ENCODE results near the gene DOK4.
"Not testable (repeated sequence)": the region's sequence is repeated elsewhere in the genome, so short reads cannot be mapped to it uniquely, and the experiment has no call there.

Gene DOK4

DNA sequence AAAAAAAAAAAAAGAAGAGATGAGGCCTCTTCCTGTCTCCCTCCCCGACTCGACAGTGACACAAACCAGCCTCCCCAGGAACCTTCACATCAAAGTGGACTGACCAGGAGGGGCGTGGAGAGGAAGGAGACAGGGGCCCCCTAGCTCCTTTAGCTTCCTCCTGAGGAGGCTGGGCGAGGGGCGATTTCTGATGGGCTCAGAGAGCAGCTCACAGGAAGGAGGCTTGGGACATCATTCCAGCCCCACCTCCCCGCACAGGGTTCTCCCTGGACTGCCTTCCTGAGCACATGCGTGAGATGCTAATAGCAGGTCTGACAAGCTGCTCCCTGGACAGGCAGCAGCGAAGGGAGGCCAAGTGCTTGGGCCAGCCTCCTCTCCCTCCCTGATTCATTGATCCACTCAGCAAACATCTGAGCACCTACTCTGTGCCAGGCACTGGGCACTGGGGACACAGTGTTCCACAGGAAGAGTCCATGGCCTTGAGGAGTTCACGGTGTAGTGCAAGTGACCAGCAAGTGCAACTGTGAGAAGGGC, 14.4 kb upstream of the DOK4 start:
- DNase-seq = no peak

DNA sequence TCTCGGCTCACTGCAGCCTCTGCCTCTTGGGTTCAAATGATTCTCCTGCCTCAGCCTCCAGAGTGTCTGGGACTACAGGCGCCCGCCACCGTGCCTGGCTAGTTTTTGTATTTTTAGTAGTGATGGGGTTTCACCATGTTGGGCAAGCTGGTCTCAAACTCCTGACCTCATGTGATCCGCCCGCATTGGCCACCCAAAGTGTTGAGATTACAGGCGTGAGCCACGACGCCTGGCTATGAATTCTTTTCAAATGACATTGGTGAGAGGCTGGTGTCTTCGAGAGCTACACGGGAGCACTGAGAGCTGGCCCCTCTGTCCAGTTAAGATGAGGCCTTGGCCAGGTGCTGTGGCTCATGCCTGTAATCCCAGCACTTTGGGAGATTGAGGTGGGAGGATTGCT, 13.6 kb upstream of the DOK4 start:
- DNase-seq = not testable (repeated sequence)

DNA sequence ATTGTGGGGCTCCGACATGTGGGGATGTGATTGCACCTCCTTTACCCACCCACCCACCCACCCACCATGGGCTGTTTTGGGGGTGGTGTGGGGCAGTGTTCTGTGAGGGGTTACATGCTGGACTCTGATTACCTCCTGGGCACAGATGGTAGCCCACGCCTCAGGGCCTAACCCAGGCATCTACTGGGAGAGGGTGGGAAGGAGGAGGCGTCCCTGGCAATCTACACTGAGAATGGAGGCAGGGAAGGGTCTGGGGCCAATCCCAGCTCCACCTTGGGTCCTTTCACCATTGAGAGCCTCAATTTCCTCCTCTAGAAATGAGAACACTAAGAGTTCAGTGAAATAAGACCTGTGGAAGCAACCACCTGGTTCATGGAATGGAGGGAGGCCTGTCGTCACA, 11.7 kb upstream of the DOK4 start:
- no peak for DNase-seq

DNA sequence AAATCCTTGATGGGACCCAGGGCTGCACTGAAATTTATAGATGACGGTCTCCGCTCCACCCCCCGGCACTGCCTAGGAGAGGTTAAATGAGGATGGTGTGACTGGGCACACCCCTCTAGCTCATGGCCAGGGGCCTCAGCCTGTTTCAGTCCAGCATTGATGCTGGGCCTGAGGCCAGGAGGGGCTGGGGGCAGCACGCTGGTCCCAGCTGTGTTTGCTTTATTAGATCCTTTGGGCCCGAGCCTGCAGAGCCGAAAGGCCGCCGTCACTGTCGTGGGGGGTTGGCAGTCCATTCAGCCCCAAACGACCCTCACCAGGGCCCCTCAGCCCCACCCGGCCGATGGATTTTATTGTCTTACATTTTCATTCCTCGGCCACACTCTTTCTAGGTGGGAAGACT, 10.8 kb upstream of the DOK4 start:
- DNase-seq = no peak

DNA sequence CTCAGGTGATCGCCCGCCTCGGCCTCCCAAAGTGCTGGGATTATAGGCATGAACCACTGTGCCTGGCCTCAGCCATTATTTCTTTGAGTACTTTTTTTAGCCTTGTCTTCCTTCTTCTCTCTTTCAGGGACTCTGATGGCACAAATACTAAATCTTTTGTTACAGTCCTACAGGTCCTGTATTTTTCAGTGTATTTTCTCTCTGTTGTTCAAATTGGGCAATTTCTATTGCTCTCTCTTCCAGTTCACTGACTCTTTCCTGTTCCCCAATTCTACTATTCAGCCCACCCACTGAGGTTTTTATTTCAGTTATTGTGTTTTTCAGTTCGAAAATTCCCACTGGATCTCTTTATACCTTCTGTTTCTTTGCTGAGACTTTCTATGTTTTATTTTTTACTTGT, 7.5 kb upstream of the DOK4 start:
- no peak for DNase-seq

DNA sequence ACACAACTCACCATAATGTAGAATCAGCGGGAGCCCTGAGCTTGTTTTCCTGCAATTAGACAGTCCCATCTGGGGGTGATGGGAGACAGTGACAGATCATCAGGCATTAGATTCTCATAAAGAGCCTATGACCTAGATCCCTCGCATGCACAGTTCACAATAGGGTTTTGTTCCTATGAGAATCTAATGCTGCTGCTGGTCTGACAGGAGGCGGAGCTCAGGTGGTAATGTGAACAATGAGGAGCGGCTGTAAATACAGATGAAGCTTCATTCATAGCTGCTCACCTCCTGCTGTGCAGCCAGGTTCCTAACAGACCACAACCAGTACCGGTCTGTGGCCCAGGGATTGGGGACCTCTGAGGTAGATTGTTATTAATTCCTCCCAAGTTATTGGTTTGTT, 2.9 kb upstream of the DOK4 start:
- no peak for DNase-seq

DNA sequence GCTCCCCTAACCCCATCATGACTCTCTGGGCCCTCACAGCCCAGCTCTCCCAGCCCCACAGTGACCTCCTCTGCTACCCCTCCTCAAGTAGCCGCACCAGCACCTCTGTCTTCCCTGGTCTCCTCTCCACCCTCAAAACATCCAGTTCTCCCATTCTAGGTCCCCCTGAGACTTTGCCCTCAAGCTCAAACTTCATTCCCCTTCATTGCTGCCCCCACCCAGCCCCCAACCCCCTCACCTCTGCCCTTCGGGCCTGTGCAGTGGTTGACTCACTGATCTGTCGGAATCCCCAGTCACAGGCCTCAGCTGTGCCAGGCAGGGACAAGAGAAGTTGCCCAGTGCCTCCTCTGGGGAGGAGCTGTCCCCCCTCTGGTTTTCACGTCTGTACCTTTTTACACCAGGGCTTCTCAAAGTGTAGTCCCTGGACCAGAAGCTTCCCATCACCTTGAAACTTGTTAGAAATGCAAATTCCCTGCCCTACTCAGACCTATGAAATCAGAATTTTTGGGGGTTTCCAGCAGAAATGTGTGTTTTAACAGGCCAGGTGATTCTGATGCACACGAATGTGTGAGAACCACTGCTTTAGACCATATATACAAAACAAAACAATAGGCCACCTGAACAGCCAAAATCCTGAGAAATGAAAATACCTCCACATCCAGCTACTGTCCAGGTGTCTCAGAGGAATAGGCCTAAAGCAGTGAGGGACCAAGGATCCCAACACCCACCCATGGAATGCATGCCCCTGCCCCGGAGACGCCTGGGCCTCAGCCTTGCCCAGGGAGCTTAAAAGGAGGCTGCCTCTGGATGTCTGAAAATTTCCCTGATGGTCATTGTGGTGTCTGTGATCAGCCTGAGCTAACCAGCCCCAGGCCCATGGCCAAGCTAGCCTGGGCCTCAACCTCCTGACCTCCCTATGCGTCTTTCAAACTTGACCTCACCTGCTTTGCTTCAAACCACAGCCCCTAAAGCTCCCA, 853 bp upstream of the DOK4 start:
- no peak for DNase-seq

DNA sequence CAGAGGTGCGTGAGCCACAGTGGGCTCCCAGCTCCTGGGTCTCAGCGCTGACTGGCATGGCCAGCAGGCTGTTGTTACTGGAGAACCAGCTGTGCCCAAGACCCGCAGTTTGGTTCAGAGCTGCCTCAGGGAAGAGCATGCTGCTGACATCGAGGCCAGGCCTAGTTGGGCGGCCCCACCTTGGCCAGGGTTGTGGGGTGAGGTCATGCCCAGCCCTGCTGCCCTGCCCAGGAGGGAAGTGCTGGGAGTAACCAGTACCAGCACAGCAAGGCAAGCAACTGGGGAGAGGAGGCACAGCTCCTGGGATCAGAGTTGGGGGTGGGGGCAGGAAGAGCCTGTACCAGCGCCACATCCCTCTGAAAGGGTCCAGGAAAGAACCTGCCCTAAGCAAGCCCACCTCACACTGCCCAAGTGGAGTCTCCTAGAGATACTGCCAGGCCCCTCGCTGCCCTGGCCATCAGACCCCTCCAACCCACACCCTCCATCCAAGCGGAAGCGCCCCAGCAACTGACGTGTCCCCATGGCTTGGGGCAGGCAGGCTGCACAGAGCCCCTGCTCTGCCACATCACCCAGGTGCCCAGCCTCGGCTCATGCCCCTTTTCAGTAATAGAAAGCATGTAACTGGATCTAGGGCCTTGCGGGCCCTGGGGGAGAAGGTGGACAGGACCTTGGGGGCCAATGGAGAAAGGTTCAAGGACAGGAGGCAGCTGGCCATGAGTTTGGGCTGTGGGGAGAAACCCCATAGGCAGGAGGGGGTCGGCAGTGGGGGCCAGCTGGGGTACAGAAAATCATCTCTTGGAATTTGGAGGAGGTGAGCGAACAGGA, 990 bp downstream of the DOK4 start:
- DNase-seq = no peak

DNA sequence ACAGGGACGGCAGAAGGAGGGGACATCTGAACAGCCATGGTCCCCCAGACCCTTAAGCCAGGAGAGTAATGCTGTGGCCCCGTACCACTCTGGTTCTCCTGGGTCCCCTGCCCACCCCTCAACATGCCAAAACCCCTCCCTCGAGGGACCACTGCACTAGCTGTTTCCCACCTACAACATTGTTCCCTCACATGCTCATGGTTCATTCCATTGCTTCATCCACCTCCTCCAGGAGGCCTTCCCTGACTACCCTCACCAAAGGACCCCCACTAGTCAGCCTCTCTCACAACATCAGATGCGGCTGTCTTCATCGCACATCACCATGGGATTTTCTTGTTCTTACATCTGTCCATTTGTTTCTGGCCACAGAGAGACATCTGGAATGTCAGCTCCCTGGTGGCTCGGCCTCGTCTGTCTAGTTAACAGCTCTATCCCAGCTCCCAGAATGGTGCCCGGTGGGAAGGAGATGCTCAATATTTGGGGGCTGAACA, 1.7 kb downstream of the DOK4 start:
- no peak for DNase-seq

DNA sequence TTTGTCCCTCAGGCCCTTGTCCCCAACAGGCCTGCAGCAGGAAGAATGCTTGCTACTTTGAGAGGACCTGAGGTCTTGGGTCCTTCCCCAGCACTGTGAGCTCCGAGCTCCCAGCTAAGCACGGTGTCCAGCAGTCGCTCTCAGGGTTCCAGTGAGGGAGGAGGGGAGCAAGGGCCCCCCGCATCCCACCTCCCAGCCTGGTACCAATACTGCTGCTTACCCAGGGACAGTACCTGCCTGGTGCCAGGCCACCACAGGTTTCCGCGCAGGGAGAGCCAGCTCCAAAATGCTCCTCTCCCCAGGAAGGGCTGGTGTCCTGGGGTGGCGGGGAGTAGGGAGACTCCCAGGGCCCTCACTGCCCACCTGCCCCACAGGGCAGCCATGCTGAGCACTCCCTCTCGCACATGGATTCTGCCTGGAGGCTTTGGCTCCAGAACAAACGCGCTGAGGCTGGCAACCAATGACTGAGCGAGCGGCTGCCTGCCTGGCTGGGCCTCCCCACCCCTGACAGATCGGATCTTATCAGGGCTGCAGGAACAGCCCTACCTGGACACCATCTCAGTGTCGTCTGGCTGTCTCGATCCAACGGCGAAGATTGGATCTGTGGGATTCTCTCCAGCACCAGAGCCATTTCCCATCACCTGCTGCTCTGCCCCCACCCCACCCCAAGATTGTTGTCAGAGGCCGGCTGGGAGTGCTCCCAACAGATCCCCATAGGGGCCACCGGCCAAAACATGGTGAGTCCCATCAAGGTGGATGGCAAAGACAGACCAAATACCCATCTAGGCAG, 2.4 kb downstream of the DOK4 start:
- DNase-seq = no peak

DNA sequence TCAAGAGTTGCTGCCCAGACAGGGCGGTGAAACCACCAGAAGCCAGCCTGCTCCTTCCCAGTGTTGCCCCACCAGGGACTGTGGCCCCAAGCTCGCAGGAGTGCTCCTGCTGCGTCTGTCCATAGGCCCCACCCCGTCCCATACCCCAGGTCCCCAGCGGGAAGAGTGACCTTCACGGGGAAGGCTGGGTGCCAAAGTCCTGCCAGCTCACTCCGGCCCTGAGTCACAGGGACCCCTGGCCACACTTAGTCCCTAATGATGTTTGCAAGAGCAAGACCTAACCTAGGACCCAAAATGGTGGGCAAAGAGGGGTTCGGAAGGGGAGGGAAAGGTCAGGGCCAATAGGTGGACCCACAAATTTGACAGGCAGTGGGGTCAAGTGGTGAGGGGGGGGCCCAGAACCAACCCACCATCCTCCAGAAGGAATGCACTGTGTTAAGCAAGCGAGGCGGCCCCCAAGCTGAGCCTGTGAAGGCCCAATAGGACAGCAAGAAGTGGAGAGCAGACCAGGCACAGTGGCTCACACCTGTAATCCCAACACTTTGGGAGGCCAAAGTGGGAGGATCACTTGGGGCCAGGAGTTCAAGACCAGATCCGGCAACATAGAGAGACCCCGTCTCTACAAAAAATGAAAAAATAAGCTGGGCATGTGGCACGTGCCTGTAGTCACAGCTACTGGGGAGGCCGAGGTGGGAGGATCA, 3.3 kb downstream of the DOK4 start:
- DNase-seq = no peak

DNA sequence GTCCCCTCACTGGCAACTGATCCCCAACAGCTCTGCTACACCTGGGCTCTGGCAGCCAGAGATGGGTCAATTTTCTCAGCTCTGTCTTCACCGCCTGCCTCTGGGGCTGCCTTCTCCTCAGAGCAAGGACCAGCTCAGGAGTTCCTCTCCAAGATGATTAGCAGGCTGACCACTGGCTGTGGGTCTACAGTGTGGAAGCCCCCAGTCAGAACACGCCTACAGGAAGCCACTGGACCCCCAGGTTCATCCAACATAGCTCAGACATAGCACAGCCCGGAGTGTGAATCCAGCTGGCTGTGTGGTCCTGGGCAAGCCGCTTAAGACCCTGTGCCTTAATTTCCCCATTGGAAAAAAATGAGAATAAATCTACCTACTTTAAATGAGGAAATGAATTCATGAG, 4.9 kb downstream of the DOK4 start:
- no peak for DNase-seq

DNA sequence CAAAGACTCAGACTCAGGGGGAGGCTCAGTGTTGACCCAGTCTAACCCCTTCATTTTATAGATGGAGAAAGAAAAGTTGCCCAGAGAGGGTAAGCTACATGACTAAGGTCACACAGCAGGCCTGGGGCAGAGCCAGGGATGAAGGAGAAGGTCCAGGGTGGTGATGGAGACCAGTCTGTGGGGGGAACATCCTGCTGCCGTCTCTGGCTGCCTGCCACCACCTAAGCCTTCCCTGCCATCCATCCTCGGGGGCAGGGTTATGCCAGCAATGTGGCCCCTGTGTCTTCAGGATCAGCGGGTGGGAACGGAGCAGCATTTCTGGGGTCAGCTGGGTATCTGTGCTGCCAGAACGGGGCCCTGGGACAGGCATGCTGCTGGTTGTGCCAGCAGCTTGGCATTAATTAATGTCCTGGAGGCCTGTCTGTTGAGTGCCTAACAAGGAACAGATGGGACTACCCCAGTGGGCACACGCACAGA, 5.5 kb downstream of the DOK4 start:
- DNase-seq = no peak

DNA sequence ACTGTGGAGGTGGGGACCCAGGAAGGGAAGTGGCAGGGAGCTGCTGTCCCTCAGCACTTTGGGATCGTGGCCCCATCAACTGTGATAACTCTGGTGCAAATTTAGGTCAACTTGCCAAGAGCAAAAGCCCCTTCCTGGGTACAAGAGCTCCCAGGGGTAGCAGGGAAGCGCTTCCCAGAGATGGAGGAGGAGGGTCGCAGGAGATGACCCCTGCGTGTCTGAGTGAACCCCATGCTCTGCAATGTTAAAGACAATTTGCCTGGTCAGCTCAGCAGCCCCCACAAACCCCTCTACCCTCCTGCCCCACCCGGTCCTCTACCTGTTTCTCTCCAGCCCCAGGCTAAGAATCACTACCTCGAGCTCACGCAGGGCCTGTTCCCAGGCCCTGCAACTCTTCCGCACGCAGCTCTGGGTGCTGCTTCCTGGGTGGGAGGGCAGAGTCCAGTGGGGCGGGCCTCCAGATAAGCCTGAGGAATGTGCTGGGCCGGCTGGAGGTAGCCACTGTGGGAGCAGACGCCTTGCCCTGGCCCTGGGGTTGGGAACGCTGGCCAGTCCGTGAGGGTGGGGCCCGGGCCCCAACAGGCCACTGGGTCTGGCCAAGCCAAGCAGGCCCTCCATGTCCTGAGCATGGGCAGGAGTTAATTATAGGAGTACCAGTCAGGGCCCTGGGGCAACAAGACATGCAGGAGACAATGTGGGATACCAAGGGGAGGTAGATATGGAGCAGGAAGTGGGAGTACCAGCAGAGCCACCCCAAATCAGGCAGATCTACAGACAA, 6.1 kb downstream of the DOK4 start:
- no peak for DNase-seq

DNA sequence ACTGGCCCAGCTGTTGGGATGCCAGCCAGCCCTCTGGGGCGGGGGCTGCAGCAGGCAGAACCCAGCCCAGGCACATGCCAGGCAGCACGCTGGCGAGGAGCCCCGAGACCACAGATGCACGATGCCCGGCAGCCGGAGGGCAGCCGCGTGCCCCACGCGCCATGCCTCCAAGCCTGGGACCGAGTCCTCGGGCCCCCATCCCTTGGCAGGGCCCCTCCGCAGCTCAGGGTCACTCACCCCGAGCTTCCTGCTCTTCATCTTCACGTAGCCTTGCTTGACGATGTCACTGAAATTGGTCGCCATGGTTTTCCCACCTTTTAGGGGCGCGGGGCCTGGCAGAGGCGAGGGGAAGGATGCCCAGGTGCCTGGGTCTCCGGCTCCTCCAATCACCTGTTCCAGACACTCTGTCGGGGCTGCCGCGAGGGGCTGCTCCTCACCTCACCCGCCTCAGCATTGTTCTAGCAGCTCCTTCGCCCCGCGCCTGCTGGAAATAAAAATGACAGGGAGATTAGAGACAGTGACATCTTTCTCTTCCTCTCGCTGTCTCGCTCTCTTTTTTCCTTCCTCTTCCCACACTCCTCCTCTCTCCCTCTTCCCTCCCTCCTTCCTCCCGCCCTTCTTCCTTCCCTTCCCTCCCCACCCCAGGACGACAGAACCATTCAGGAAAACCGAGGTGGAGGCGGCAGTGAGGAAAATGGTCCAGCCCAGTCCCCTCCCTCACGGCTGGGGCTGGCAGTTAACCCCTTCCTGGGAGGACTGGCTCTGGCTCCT, 6.9 kb downstream of the DOK4 start:
- no peak for DNase-seq

DNA sequence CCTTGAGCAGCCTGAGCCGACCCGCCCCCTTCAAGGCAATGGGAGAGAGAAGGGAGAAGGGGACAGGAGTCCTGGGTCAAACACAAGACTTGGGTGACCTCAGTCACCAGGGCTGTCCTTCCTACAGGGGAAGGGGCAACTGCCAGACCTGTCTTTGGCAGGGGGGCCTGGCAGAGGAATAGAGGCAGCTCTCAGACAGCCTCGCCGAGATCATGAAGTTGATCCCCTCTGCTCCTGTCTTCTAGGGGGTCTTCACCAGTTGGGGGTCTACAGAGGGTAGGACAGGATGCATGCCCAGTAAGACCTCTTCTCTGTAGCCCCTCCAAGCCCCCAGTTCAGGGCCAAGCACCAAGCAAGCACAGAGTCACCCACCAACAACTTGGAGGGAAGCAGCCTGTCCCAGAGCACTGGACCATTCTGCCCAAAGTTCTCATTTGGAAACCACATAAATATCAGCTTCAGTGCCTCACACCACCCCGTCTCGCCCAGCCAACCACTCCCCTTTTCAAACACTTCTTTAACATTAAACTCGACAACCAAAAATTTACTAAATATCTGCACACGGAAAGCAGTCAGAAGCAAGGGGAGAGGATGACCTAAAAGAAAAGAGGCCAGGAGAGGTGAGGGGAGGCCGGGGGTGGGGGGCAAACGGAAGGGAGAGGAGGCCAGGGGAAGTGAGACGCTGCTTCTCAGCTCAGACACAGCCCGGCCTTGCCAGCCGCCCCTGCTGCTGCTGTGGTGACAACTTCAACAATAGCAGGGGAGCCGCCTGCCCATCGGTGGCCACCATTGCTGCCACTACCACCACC, 7.7 kb downstream of the DOK4 start:
- DNase-seq = no peak

DNA sequence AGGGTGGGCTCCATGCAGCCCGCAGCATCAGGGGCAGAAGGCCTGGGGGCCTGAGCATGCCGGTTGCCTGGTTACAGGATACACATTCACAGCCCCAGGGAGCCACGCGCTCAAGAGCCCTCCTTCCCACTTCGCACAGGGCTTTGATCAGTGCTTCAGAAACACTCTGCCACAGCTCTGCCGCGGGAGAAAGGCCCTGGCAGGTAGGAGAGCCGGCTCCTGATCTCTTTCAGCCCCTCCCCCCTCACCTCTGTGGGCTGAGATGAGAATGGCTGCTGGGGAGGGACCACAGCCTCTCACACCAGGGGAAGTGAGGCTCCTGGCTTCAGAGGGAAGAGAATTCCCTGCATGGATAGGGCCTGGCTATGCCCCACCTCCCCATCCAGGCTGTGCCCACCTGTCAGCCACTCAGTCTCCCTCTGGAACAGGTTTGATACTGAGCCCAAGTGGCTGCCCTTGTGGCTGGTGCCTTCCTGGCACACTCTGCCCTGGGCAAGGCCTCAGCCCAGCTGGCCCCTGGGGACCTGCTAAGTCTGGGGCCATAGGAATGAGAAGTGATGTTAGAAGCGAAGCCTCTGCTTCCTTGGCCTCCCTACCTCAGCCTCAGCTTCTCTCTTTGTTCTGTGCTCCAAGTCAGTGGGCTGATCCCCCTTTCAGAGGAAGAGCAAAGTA, 8.6 kb downstream of the DOK4 start:
- no peak for DNase-seq

DNA sequence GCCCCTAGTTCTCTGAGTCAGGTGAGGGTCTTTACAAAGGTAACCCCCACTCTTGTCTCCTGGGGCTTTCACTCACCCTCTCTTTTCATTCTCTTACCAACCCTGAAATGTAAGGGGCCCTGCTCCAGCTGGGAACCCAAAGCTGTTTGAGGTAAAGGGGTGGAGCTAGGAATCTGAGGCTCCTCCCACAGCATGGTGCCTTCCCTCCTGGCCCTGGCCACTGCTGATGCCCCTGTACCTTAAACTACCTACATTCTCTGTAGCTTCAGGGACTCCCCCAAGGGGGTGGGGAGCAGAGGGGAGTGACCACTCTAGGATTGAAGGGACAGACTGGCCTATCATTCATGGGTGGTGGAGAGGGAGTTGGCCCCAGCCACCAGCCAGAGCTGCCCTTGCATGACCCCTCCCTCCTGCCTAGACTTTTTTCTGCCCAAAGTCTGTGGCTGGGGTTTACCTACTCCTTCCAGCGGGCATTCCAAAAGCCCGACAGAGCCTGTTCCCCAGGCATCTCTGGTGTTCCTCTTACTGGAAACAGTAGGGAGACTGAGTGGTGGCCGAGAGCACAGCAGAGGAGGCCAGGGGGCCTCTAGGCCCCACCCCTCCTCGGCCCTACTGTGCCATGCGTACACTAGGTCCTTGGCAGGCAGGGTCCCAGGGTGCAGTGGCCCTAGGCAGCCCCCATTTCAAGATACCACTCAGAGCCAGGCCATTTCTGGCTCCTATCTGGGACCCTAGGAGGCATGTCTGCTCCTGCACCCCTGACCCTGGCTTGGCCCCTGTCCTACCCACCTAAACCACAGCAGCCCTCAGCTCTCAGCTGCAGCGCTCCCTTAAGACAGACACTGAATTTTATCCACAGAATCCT, 9.5 kb downstream of the DOK4 start:
- DNase-seq = peak; percentile 50

Data from activated CD8-positive, alpha-beta memory T cell treated with anti-CD3 and anti-CD28 coated beads, Interleukin-2, amount 50 U/mL, for 48 hours (primary cell).